GM18511 (cell line): ENCODE measurements around the gene NUDT4.

Source experiments
- ATAC-seq: cut with Tn5 transposase; IDR thresholded peaks from one replicate; pipeline ENCODE4 v1.9.1; 2021; ENCODE audit warnings: mild to moderate bottlenecking, moderate library complexity; ENCODE audit not compliant: unreplicated experiment

Gene NUDT4

GRCh38 chr12:93377252-93378195, at the start of gene NUDT4:
TSS of gene NUDT4 (plus strand) at chr12:93377925. CDS start at chr12:93378323, 398 bp downstream.
- ATAC-seq = peak; percentile 73

DNA sequence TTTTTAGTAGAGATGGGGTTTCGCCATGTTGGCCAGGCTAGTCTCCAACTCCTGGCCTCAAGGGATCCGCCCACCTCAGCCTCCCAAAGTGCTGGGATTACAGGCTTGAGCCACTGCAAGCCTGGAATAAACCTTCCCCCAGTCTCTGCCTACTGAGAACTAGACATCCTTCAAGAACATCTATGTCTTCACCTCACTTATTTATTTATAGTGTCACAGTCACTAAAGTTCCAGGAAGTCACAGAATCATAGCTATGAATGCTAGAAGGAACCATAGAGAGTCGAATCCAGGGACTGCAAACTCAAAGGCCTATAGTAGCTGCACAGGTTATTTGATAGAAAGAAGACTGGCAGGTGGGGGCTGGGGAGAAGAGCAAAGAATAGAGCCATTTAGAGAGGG, 44.7 kb upstream of the NUDT4 start:
- ATAC-seq = no peak

- no peak for ATAC-seq
Measured at GRCh38 chr12:93333828-93334227, 43.9 kb upstream of the NUDT4 start.

GRCh38 chr12:93335603-93336162, 42.0 kb upstream of the NUDT4 start:
- no peak for ATAC-seq

GRCh38 chr12:93336291-93336741, 41.4 kb upstream of the NUDT4 start:
- ATAC-seq = no peak

DNA sequence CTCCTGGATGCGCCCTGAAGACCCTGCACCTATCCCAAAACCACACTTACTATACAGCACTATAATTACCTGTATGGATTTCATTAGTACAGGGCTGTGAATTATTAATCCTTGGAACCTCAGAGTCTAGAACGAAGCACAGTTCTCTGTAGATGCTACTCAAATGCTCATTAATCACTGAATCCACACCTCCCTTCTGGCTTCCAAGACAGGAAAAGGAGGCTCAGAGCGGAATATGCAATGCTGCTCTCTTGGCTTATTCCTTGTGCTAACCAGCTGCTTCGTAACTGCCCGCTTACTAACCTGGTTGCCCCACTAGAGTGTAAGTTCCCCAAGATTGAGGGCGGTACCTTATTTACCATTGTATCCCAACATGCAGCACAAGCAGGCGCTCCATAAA, 39.1 kb upstream of the NUDT4 start:
- no peak for ATAC-seq

GRCh38 chr12:93339695-93340094, 38.0 kb upstream of the NUDT4 start:
- no peak for ATAC-seq

DNA sequence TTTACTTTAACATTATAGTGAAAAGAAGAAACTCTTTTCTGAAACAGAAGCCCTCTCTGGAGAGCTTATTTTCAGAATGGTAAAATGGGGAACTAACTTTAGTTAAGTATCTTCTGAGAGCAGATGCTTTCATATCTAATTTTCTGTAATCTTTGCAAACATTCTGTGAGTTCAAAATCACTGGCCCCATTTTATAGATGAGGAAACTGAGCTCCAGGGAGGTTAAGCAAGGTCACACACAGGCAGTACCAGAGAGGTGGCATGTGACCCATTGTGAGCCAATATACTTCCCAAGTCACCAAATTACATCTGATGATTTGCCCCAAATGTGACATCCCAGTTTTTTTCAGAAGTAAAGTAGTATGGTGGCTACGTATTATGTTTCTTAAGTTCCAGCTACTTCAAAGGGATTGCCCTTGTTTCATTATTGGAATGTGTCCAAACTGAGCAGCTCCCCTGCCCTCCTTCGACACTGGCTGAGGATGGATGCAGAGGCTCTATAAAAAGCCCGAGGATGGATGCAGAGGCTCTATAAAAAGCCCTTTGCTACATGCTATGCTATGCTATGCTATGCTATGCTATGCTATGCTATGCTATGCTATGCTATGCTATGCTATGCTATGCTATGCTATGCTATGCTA, 36.2 kb upstream of the NUDT4 start:
- no peak for ATAC-seq

- ATAC-seq = no peak
Measured at GRCh38 chr12:93347054-93347785, 30.5 kb upstream of the NUDT4 start.

GRCh38 chr12:93348575-93349435, 28.9 kb upstream of the NUDT4 start:
- no peak for ATAC-seq

- no peak for ATAC-seq
Measured at GRCh38 chr12:93351726-93352125, 26.0 kb upstream of the NUDT4 start.

- no peak for ATAC-seq
Measured at GRCh38 chr12:93352321-93352720, 25.4 kb upstream of the NUDT4 start.

DNA sequence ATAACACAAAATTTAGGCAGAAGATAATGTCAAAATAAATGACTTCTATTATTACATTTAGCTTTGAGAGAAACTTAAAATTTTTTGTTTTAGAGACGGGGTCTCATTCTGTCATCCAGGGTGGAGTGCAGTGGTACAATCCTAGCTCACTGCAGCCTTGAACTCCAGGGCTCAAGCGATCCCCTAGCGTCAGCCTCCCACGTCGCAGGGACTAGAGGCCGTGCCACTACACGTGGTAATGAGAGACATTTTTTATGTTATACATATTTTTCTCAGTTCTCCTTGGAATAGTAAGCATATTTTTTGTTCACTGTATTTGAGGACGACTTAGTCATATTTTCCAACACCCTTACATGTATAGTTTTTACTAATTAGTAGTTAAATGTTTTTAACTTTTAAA, 21.5 kb upstream of the NUDT4 start:
- no peak for ATAC-seq

DNA sequence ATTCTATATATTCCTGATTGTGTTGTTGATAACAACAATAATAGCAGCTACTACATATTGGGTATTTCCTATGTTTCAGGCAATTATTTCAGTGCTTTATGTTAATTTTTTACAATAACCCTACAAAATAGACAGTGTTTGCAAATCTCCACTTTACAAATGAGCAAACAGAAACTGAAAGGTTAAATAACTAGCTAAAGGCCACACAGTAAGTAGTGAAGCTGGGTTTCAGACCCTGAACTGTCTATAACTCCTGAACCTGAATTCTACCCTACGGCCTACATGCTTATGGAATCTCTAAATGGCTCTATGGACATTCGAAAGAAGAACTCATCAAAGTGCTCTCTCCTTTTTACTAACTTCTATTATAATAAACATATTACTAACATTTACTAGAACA, 19.7 kb upstream of the NUDT4 start:
- ATAC-seq = peak; percentile 80

- no peak for ATAC-seq
Measured at GRCh38 chr12:93358821-93359220, 18.9 kb upstream of the NUDT4 start.

DNA sequence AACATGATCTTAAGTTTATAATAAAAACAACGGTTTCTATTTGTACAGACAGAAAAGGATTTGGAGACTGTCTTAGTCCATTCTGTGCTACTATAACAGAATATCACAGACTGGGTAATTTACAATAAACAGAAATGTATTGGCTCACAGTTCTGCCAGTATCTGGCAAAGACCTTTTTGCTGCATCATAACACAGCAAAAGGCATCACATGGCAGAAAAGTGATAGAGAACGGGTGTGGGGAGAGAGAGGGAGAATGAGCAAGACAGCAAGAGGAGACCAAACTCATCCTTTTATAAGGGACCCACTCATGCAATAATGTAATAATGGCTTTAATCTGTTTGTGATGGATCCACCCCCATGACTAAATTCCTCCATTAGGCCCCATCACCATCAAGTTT, 17.0 kb upstream of the NUDT4 start:
- ATAC-seq = no peak

GRCh38 chr12:93361151-93361919, 16.4 kb upstream of the NUDT4 start:
- no peak for ATAC-seq

GRCh38 chr12:93363841-93364297, 13.9 kb upstream of the NUDT4 start:
- ATAC-seq = peak; percentile 77
